DMS114 treated with DMSO at 0.1 percent for 48 hours (cell line): ENCODE results near the gene HOMER3.

ENCODE experiments used
- DNase-seq: peaks from one replicate; lab custom pipeline; 2025; ENCODE audit not compliant: unreplicated experiment; lab: John Stamatoyannopoulos, UW

The HOMER3 gene

GRCh38 chr19:18940769-18941627 is at the start of gene HOMER3:
Gene HOMER3 (minus strand): TSS chr19:18941217. CDS start chr19:18938982, 2,235 bp downstream.
- DNase-seq, result no peak

GRCh38 chr19:18990128-18990708 is 49.2 kb upstream of the HOMER3 start:
- DNase-seq, result no peak

GRCh38 chr19:18989316-18989715 is 48.3 kb upstream of the HOMER3 start:
- DNase-seq, result no peak

- DNase-seq, result no peak
Observed at GRCh38 chr19:18987456-18987855, 46.4 kb upstream of the HOMER3 start.

- DNase-seq, result no peak
Observed at GRCh38 chr19:18985257-18985656, 44.2 kb upstream of the HOMER3 start.

GRCh38 chr19:18984251-18984650 is 43.2 kb upstream of the HOMER3 start:
- no peak for DNase-seq

GRCh38 chr19:18982669-18983068 is 41.7 kb upstream of the HOMER3 start:
- no peak for DNase-seq

- no peak for DNase-seq
Observed at GRCh38 chr19:18980432-18981020, 39.5 kb upstream of the HOMER3 start.

- DNase-seq, result no peak
Observed at GRCh38 chr19:18978616-18979015, 37.6 kb upstream of the HOMER3 start.

GRCh38 chr19:18975869-18976268 is 34.9 kb upstream of the HOMER3 start:
- DNase-seq, result no peak

GRCh38 chr19:18975011-18975410 is 34.0 kb upstream of the HOMER3 start:
- no peak for DNase-seq

GRCh38 chr19:18972851-18973250 is 31.8 kb upstream of the HOMER3 start:
- no peak for DNase-seq

GRCh38 chr19:18972301-18972811 is 31.3 kb upstream of the HOMER3 start:
- DNase-seq, result no peak

- DNase-seq, result no peak
Observed at GRCh38 chr19:18969931-18970659, 29.1 kb upstream of the HOMER3 start.

GRCh38 chr19:18967358-18968146 is 26.5 kb upstream of the HOMER3 start:
- DNase-seq, result no peak

GRCh38 chr19:18966307-18966706 is 25.3 kb upstream of the HOMER3 start:
- no peak for DNase-seq

GRCh38 chr19:18964121-18964520 is 23.1 kb upstream of the HOMER3 start:
- no peak for DNase-seq

- no peak for DNase-seq
Observed at GRCh38 chr19:18961767-18962620, 21.0 kb upstream of the HOMER3 start.

- DNase-seq, result no peak
Observed at GRCh38 chr19:18960370-18960769, 19.4 kb upstream of the HOMER3 start.

GRCh38 chr19:18955042-18955441 is 14.0 kb upstream of the HOMER3 start:
- no peak for DNase-seq
